Measurements from ENCODE around the gene HSD3B1. TPM values are rescaled to one million over a fixed set of nuclear protein-coding genes. Genes with fewer than 3 reads are reported as not detected.

HSD3B1 gene
- not detected in 2 replicates for total RNA-seq

GRCh38 chr1:119506941-119507340 is at the start of gene HSD3B1:
TSS of gene HSD3B1 (plus strand) at chr1:119507210. CDS start at chr1:119507477, 267 bp downstream.

Other genes starting within 250 kb of the HSD3B1 start
- not detected in 2 replicates for gene HAO2, start 138.4 kb upstream of the HSD3B1 start, total RNA-seq
- gene HSD3B2, start 92.1 kb upstream of the HSD3B1 start, total RNA-seq, result not detected in 2 replicates
- gene ZNF697, start 141.1 kb downstream of the HSD3B1 start, total RNA-seq, result 22.6 and 23.1 TPM in 2 replicates
- 83.8 and 107 TPM in 2 replicates for gene PHGDH, start 204.7 kb downstream of the HSD3B1 start, total RNA-seq